SK-N-SH (cell line): ENCODE data around the gene SPON1. TPM values are rescaled to one million over a fixed set of nuclear protein-coding genes. Genes with fewer than 3 reads are reported as not detected.

ENCODE experiments used
- CTCF ChIA-PET: fragments of 300-600, 350-600 bp; formaldehyde crosslinking; extraction: SDS; loops from one replicate; lab custom pipeline; 2021; lab: Yijun Ruan, JAX
- POLR2A ChIA-PET: fragments of 350-600 bp; sonication (Branson Sonifier 250); formaldehyde crosslinking; extraction: SDS; loops from one replicate; lab custom pipeline; 2020; ENCODE audit warnings: antibody characterized with exemption, inconsistent platforms; lab: Yijun Ruan, JAX
- DNase-seq: peaks from one replicate; pipeline ENCODE4 v3.0.0; 2012
- H2AFZ ChIP-seq: fragments of 200-600 bp; sonication (generic); 2 replicates; pipeline ENCODE4 v1.8.1; 2016; ENCODE audit warnings: antibody characterized with exemption, mild to moderate bottlenecking, low read depth
- H3F3A ChIP-seq: fragments of 200-600 bp; sonication (generic); replicated peaks from 2 replicates; pipeline ENCODE3; 2016; ENCODE audit warnings: antibody characterized with exemption, mild to moderate bottlenecking; ENCODE audit not compliant: insufficient read depth
- H3K27ac ChIP-seq, 2 experiments: fragments of 200-500 bp in 1 of 2; fragments of 200-600 bp in 1 of 2; sonication (Bioruptor generic) in 1 of 2; sonication (generic), shearing (Covaris generic) in 1 of 2; 2 replicates each; pipeline versions ENCODE4 v1.5.1 to v1.6.1; 2014 to 2016; ENCODE audit warnings: low read depth in 2 of 2, inconsistent platforms in 1 of 2, low read length in 1 of 2, mild to moderate bottlenecking in 1 of 2, mixed read lengths in 1 of 2
- H3K27me3 ChIP-seq: fragments of 200-600 bp; sonication (generic), shearing (Covaris generic); 2 replicates; pipeline ENCODE4 v1.6.1; 2016; ENCODE audit warnings: mixed run types; ENCODE audit not compliant: insufficient read depth
- H3K36me3 ChIP-seq, 2 experiments: fragments of 200-500 bp in 1 of 2; fragments of 200-600 bp in 1 of 2; sonication (Bioruptor generic) in 1 of 2; sonication (generic) in 1 of 2; replicated peaks in 1 of 2; 2 replicates each; pipeline versions ENCODE3 to v1.5.1; 2014 to 2016; ENCODE audit warnings: low read length in 1 of 2, mild to moderate bottlenecking in 1 of 2; ENCODE audit not compliant: insufficient read depth in 2 of 2, control insufficient read depth in 1 of 2
- H3K4me1 ChIP-seq, 2 experiments: fragments of 200-500 bp in 1 of 2; fragments of 200-600 bp in 1 of 2; sonication (Bioruptor generic) in 1 of 2; sonication (generic), shearing (Covaris generic) in 1 of 2; 2 replicates each; pipeline versions ENCODE4 v1.5.1 to v1.6.1; 2014 to 2016; ENCODE audit warnings: low read depth in 1 of 2, low read length in 1 of 2, mixed run types in 1 of 2; ENCODE audit not compliant: insufficient read depth in 2 of 2, control insufficient read depth in 1 of 2
- H3K4me2 ChIP-seq: fragments of 200-600 bp; sonication (generic), shearing (Covaris generic); 2 replicates; pipeline ENCODE4 v1.6.1; 2017; ENCODE audit warnings: mixed run types
- H3K4me3 ChIP-seq, 2 experiments: fragments of 200-500 bp in 1 of 2; fragments of 200-600 bp in 1 of 2; sonication (Bioruptor generic) in 1 of 2; sonication (generic), shearing (Covaris generic) in 1 of 2; 2 replicates each; pipeline versions ENCODE4 v1.5.1 to v1.8.1; 2014 to 2016; ENCODE audit warnings: low read depth in 2 of 2, inconsistent platforms in 1 of 2, low read length in 1 of 2, mild to moderate bottlenecking in 1 of 2, mixed read lengths in 1 of 2, moderate library complexity in 1 of 2
- H3K79me2 ChIP-seq: fragments of 200-600 bp; sonication (generic); 2 replicates; pipeline ENCODE4 v1.8.1; 2017; ENCODE audit warnings: mild to moderate bottlenecking; ENCODE audit not compliant: insufficient read depth
- H3K9ac ChIP-seq: fragments of 200-600 bp; sonication (generic); 2 replicates; pipeline ENCODE4 v1.6.1; 2017; ENCODE audit warnings: mixed run types
- H3K9me2 ChIP-seq: fragments of 200-600 bp; sonication (generic); 2 replicates; pipeline ENCODE4 v1.6.1; 2017; ENCODE audit warnings: mixed run types
- H3K9me3 ChIP-seq: fragments of 200-600 bp; sonication (generic); 2 replicates; pipeline ENCODE4 v1.6.1; 2017; ENCODE audit warnings: mixed run types, mild to moderate bottlenecking, moderate library complexity
- H4K20me1 ChIP-seq: fragments of 200-600 bp; sonication (generic); 2 replicates; pipeline ENCODE4 v1.6.1; 2017; ENCODE audit warnings: mild to moderate bottlenecking, mixed run types; ENCODE audit not compliant: insufficient read depth
- EP300 ChIP-seq, 2 experiments: IDR thresholded peaks; 2 replicates each; pipeline versions ENCODE4 v1.4.0 to v1.6.1; 2012; ENCODE audit warnings: borderline replicate concordance in 1 of 2, low read depth in 1 of 2, low read length in 1 of 2
- FOSL2 ChIP-seq: IDR thresholded peaks from 2 replicates; pipeline ENCODE4 v1.4.0; 2012; ENCODE audit warnings: low read depth, mild to moderate bottlenecking, moderate library complexity, borderline replicate concordance
- FOXM1 ChIP-seq: IDR thresholded peaks from 2 replicates; pipeline ENCODE4 v1.4.0; 2012; ENCODE audit warnings: low read depth, mild to moderate bottlenecking
- GABPA ChIP-seq: IDR thresholded peaks from 2 replicates; pipeline ENCODE4 v1.4.0; 2012; ENCODE audit warnings: low read depth, mild to moderate bottlenecking
- GATA2 ChIP-seq: sonication (generic); formaldehyde crosslinking; IDR thresholded peaks from 2 replicates; pipeline ENCODE4 v1.5.0; 2020; ENCODE audit warnings: mild to moderate bottlenecking, missing genetic modification reagents
- MEF2A ChIP-seq: IDR thresholded peaks from 2 replicates; pipeline ENCODE4 v1.4.0; 2012; ENCODE audit warnings: low read depth, borderline replicate concordance
- NFIC ChIP-seq: IDR thresholded peaks from 2 replicates; pipeline ENCODE4 v1.4.0; 2012; ENCODE audit warnings: borderline replicate concordance
- RAD21 ChIP-seq: IDR thresholded peaks from 2 replicates; pipeline ENCODE4 v1.6.1; 2012; ENCODE audit warnings: mild to moderate bottlenecking, low read length
- RCOR1 ChIP-seq: fragments of 150-350 bp; IDR thresholded peaks from 2 replicates; pipeline ENCODE4 v1.6.1; 2017; ENCODE audit warnings: antibody characterized with exemption, low read length
- RXRA ChIP-seq: IDR thresholded peaks from 2 replicates; pipeline ENCODE4 v1.4.0; 2012; ENCODE audit warnings: low read depth, mild to moderate bottlenecking, borderline replicate concordance
- SIN3A ChIP-seq: IDR thresholded peaks from 2 replicates; pipeline ENCODE4 v1.6.1; 2012; ENCODE audit warnings: low read depth, mild to moderate bottlenecking, low read length, moderate library complexity, borderline replicate concordance
- SMC3 ChIP-seq: IDR thresholded peaks from 2 replicates; pipeline ENCODE4 v1.6.1; 2012; ENCODE audit warnings: low read depth, low read length, improper control_type of control experiment
- TEAD4 ChIP-seq: IDR thresholded peaks from 2 replicates; pipeline ENCODE4 v1.4.0; 2012; ENCODE audit warnings: mild to moderate bottlenecking, borderline replicate concordance; ENCODE audit not compliant: insufficient read depth
- YY1 ChIP-seq: IDR thresholded peaks from 2 replicates; pipeline ENCODE4 v1.4.0; 2012; ENCODE audit warnings: low read depth, mild to moderate bottlenecking
- WGBS: methylation state at CpG from one replicate; pipeline ENCODE4 v1.1.6; 2017; ENCODE audit warnings: low lambda C conversion rate; 5-methylcytosine and 5-hydroxymethylcytosine counted together
- polyA plus RNA-seq, 3 experiments: library from polyadenylated mRNA; depleted of rRNA; stranded (reverse); fragments of >200 nt; gene quantifications; 2 replicates each; pipeline ENCODE4 v1.2.3, GENCODE V29; 2012
- TF ChIP-seq, protein P1 (sequence below): IDR thresholded peaks from 2 replicates; pipeline ENCODE4 v1.4.0; 2012; ENCODE audit warnings: low read depth, borderline replicate concordance
- TF ChIP-seq, protein P2 (sequence below): IDR thresholded peaks from 2 replicates; pipeline ENCODE4 v1.6.1; 2012; ENCODE audit warnings: mild to moderate bottlenecking, low read depth, low read length, moderate library complexity
- TF ChIP-seq, protein P3 (sequence below): IDR thresholded peaks from 2 replicates; pipeline ENCODE4; 2012

SPON1 gene
- polyA plus RNA-seq, 1 of the 3 experiments (the other 2 are of a cell fraction): not detected

DNA sequence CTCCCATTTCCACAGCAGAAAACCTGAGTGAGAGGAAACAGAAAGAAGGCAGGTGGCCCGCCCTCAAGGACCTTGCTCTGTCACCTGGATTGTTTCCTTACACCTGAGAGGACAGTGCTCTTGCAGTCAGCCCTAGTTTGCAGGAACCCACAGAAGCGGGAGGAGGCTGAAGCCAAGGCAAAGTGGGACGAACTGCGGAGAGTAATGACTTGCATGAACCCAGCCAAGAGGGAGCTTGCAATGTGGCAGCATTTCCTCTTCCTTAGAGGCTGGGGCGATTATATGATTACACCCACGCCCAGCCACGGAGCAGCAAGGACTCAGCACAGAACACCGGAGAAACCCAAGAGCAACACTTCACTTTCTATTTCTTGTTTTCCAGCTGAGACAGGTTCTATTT is 102.6 kb downstream of the SPON1 start (continued):
- no peak for TF ChIP-seq YY1
- TF ChIP-seq, protein P1, sequence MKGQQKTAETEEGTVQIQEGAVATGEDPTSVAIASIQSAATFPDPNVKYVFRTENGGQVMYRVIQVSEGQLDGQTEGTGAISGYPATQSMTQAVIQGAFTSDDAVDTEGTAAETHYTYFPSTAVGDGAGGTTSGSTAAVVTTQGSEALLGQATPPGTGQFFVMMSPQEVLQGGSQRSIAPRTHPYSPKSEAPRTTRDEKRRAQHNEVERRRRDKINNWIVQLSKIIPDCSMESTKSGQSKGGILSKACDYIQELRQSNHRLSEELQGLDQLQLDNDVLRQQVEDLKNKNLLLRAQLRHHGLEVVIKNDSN: no peak

DNA sequence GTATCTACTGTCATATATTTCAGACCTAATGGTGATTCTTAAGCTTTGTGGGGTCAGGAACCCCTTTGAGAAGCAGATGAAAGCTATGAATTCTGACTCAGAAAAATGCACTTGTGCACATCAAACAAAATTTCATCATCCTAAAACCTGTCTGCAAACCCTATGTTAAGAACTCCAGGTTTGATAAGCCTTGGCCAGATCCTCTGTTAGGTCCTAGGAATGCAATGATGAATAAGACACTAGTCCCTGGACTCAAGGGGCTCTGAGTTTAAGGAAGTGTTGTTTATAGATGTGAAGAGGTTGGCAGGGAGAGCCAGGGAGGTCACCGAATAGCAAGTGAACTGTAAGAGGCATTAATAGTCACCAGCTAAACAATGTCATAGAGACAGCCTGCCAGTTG is 103.2 kb downstream of the SPON1 start:
- DNase-seq: no peak
- Histone ChIP-seq H3K9me3 (no peaks in the 10 kb centered on the region), H3K4me1 (peaks cover 0 to 3% of the 10 kb centered on the region in 2 experiments; a peak in 1 of 4 replicates), H3K9ac (no peak overlapping the region), H3K9me2 (no peaks in the 10 kb centered on the region), H3K27me3 (no peaks in the 10 kb centered on the region), H3K36me3 (no peaks in the 10 kb centered on the region), H3F3A (no peaks in the 10 kb centered on the region), H3K4me2 (no peak overlapping the region), H3K4me3 (no peak overlapping the region), H3K27ac (no peak overlapping the region), H2AFZ (no peak overlapping the region), H4K20me1 (no peaks in the 10 kb centered on the region), H3K79me2 (no peaks in the 10 kb centered on the region)
- TF ChIP-seq SIN3A (no peak), RCOR1 (no peak), TEAD4 (no peak), GABPA (no peak), MEF2A (no peak), RAD21 (no peak), SMC3 (no peak), EP300 (IDR thresholded peaks at IDR 0.05; ENCODE audit: borderline replicate concordance in 1 of 2, low read depth in 1 of 2, low read length in 1 of 2) (no peak), NFIC (no peak), FOXM1 (no peak), FOSL2 (no peak), GATA2 (CRISPR knock-in tag) (no peak), RXRA (no peak)
- TF ChIP-seq, protein P1: no peak
- TF ChIP-seq, protein P2, sequence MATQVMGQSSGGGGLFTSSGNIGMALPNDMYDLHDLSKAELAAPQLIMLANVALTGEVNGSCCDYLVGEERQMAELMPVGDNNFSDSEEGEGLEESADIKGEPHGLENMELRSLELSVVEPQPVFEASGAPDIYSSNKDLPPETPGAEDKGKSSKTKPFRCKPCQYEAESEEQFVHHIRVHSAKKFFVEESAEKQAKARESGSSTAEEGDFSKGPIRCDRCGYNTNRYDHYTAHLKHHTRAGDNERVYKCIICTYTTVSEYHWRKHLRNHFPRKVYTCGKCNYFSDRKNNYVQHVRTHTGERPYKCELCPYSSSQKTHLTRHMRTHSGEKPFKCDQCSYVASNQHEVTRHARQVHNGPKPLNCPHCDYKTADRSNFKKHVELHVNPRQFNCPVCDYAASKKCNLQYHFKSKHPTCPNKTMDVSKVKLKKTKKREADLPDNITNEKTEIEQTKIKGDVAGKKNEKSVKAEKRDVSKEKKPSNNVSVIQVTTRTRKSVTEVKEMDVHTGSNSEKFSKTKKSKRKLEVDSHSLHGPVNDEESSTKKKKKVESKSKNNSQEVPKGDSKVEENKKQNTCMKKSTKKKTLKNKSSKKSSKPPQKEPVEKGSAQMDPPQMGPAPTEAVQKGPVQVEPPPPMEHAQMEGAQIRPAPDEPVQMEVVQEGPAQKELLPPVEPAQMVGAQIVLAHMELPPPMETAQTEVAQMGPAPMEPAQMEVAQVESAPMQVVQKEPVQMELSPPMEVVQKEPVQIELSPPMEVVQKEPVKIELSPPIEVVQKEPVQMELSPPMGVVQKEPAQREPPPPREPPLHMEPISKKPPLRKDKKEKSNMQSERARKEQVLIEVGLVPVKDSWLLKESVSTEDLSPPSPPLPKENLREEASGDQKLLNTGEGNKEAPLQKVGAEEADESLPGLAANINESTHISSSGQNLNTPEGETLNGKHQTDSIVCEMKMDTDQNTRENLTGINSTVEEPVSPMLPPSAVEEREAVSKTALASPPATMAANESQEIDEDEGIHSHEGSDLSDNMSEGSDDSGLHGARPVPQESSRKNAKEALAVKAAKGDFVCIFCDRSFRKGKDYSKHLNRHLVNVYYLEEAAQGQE: no peak
- TF ChIP-seq, protein P3, sequence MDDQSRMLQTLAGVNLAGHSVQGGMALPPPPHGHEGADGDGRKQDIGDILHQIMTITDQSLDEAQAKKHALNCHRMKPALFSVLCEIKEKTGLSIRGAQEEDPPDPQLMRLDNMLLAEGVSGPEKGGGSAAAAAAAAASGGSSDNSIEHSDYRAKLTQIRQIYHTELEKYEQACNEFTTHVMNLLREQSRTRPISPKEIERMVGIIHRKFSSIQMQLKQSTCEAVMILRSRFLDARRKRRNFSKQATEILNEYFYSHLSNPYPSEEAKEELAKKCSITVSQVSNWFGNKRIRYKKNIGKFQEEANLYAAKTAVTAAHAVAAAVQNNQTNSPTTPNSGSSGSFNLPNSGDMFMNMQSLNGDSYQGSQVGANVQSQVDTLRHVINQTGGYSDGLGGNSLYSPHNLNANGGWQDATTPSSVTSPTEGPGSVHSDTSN: no peak
- CTCF ChIA-PET: interaction anchor here (1.1 to 1.6 kb wide), 2 partner anchors 10 to 95 kb away, joined by 3 read pairs; no protein-coding TSS in a partner anchor
- POLR2A ChIA-PET: no interaction called here
- WGBS: 39% methylated on average over 1 of the region's 1 CpG
